IPS DF 6.9 (cell line): ENCODE data around the gene TYR.
"Not testable (repeated sequence)": the region's sequence is repeated elsewhere in the genome, so short reads cannot be mapped to it uniquely, and the experiment has no call there.

Experiments used
- DNase-seq: peaks from one replicate; pipeline ENCODE4 v3.0.0-alpha.2; 2013; ENCODE audit warnings: low read depth, low spot score
- H3K27ac ChIP-seq: one replicate; pipeline ENCODE4 v1.5.1; 2013; ENCODE audit warnings: low read length, control low read depth
- H3K27me3 ChIP-seq: 2 replicates; pipeline ENCODE4 v1.6.1; 2013; ENCODE audit warnings: mild to moderate bottlenecking, low read length; ENCODE audit not compliant: control insufficient read depth, insufficient read depth
- H3K36me3 ChIP-seq: 2 replicates; pipeline ENCODE4 v1.6.1; 2013; ENCODE audit warnings: low read length; ENCODE audit not compliant: control insufficient read depth, insufficient read depth
- H3K4me1 ChIP-seq: 2 replicates; pipeline ENCODE4 v1.6.1; 2013; ENCODE audit warnings: low read length; ENCODE audit not compliant: control insufficient read depth, insufficient read depth
- H3K4me3 ChIP-seq: 2 replicates; pipeline ENCODE4 v1.5.1; 2013; ENCODE audit warnings: mild to moderate bottlenecking, low read length
- H3K9me3 ChIP-seq: 2 replicates; pipeline ENCODE4 v1.6.1; 2013; ENCODE audit warnings: low read length, inconsistent platforms; ENCODE audit not compliant: control insufficient read depth, insufficient read depth
- WGBS: extraction: QIAGEN DNeasy Blood & Tissue Kit; methylation state at CpG from one replicate; pipeline ENCODE4 v1.1.7; 2013; ENCODE audit warnings: mixed read lengths, missing lambda C conversion rate; ENCODE audit not compliant: insufficient read length, insufficient coverage; 5-methylcytosine and 5-hydroxymethylcytosine counted together

TYR gene

DNA sequence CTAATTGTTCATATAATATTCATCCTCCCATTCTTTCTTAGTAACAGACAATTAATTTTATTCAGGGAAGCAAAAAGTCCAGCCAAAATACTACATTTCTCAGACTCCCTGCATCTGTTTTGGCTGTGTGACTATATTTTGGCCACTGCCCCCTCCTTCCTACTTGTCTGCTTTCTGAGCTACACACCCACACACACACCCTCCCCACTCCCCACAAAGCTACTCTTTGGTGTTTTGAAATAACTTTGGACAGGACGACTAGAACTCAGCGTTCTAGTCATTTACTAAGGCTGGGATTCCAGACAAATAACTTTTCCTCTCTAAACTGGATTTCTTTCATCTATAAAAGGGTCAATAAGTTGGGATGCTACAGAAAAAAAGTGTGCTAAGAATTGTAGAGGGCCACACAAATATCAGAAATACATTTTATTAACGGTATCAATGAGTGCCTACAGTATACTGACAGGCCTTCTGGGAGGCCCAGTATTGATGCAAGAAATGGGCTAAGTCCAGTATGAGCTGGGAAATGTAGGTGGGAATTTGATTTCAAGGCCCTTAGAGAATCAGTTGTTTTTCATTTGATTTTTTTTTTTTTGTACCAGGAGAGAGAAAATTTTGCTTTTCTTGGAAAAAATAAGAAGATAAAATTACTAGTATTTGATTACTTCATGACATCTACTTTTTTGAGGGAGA is 165.4 kb downstream of the TYR start:
- H3K27ac ChIP-seq, H3K4me1 ChIP-seq, H3K9me3 ChIP-seq, H3K4me3 ChIP-seq, H3K36me3 ChIP-seq, H3K27me3 ChIP-seq, DNase-seq: not testable (repeated sequence)
- no CpG with 5 or more reads among the region's 3 CpGs for WGBS
